Activated B cell treated with CpG ODN at 0.5 μM for 24 hours (primary cell): ENCODE results near the gene SLC8A1. TPM values are rescaled to one million over a fixed set of nuclear protein-coding genes. Genes with fewer than 3 reads are reported as not detected.

ENCODE experiments used
- ATAC-seq: fragments of 200-7000 bp; cut with Tn5 transposase; one replicate; pipeline ENCODE4 v1.10.0; 2021; ENCODE audit warnings: low read depth, mild to moderate bottlenecking, moderate library complexity
- CTCF ChIA-PET: fragments of 350-600 bp; sonication (Branson Sonifier 250); formaldehyde crosslinking; loops from one replicate; lab custom pipeline; 2021; ENCODE audit warnings: antibody characterized with exemption; lab: Charles Lee
- POLR2A ChIA-PET: fragments of 350-600 bp; sonication (Branson Sonifier 250); formaldehyde crosslinking; loops from one replicate; lab custom pipeline; 2021; ENCODE audit warnings: antibody characterized with exemption; lab: Charles Lee
- DNase-seq: peaks from one replicate; pipeline ENCODE4 v3.0.0; 2022
- H3K27ac Mint-ChIP-seq: one replicate; pipeline ENCODE4 v1.8.0; 2020; ENCODE audit warnings: mixed read lengths
- H3K27me3 Mint-ChIP-seq: one replicate; pipeline ENCODE4 v1.8.0; 2021; ENCODE audit warnings: mixed read lengths
- H3K36me3 Mint-ChIP-seq: one replicate; pipeline ENCODE4 v1.8.0; 2021; ENCODE audit warnings: low read depth, mixed read lengths
- H3K4me1 Mint-ChIP-seq: one replicate; pipeline ENCODE4 v1.8.0; 2021; ENCODE audit warnings: mixed read lengths
- H3K4me3 Mint-ChIP-seq: one replicate; pipeline ENCODE4 v1.8.0; 2020; ENCODE audit warnings: mild to moderate bottlenecking, mixed read lengths
- H3K9me3 Mint-ChIP-seq: one replicate; pipeline ENCODE4 v1.8.0; 2020; ENCODE audit warnings: mixed read lengths
- intact Hi-C: fragments of 100-400 bp; cut with micrococcal nuclease; formaldehyde crosslinking; loops from one replicate; pipeline ENCODE4 v1.15.1; 2024
- total RNA-seq: library from RNA; stranded (reverse); gene quantifications from 2 replicates; pipeline ENCODE4 v1.2.3, GENCODE V29; 2022
- TF ChIP-seq, protein P1 (sequence below): fragments of 200-600 bp; IDR thresholded peaks from one replicate; pipeline ENCODE4 v1.8.0; 2022; ENCODE audit warnings: antibody characterized with exemption, mild to moderate bottlenecking

The SLC8A1 gene
- total RNA-seq, 1 donor from 2014 or later = 0.04 TPM

DNA sequence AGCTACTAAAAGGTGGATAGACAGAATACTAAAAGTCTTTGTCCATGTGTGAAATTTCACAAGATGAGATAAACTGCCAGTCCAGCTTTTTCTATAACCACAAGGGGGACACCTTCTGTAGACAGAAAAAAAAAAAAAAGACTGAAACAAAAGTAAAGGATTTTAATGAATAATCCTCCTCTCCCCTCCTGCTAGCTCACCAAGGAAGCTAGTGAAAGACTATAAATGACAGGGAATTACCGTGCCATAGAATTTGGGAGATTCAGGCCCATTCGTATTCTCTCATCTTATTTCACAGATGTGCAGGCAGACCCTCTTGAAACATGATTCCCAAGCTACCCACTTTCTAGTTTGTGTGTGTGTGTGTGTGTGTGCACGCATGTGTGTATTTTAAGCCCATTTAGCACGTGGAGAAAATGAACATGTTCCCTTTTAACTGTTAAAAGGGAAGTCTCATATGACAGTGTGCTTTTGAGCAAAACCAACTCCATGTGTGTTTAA lies 36.3 kb upstream of the SLC8A1 start:
- intact Hi-C loops = no loop called here
- CTCF ChIA-PET = no interaction called here
- H3K4me1 Mint-ChIP-seq = peaks cover 7% of the 10 kb centered on the region
- no peak overlapping the region for H3K27ac Mint-ChIP-seq
- H3K4me3 Mint-ChIP-seq = no peak overlapping the region
- no peak for DNase-seq
- POLR2A ChIA-PET = no interaction called here
- H3K9me3 Mint-ChIP-seq = no peaks in the 10 kb centered on the region
- H3K27me3 Mint-ChIP-seq = no peaks in the 10 kb centered on the region
- H3K36me3 Mint-ChIP-seq = no peaks in the 10 kb centered on the region
- ATAC-seq = no peak
- TF ChIP-seq, protein P1, sequence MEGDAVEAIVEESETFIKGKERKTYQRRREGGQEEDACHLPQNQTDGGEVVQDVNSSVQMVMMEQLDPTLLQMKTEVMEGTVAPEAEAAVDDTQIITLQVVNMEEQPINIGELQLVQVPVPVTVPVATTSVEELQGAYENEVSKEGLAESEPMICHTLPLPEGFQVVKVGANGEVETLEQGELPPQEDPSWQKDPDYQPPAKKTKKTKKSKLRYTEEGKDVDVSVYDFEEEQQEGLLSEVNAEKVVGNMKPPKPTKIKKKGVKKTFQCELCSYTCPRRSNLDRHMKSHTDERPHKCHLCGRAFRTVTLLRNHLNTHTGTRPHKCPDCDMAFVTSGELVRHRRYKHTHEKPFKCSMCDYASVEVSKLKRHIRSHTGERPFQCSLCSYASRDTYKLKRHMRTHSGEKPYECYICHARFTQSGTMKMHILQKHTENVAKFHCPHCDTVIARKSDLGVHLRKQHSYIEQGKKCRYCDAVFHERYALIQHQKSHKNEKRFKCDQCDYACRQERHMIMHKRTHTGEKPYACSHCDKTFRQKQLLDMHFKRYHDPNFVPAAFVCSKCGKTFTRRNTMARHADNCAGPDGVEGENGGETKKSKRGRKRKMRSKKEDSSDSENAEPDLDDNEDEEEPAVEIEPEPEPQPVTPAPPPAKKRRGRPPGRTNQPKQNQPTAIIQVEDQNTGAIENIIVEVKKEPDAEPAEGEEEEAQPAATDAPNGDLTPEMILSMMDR = no peak

DNA sequence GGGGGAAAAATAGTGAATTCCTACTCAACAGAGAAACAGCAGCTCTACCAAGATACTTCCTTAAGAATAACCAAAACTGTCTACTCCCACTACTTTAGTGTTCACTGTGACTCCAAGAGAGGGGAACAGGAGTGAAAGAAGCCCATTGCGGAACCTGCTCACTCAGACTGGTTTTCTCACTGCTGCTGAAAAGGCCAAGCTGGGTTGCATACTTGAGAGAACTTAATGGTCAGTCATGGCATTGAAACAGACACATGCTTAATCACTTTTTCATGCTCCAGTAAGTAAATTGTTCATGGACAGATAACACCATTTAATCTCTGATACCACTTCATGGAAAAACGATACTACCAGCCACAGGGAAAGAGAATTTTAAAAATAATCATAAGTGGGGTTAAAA lies 35.7 kb upstream of the SLC8A1 start:
- Mint-ChIP-seq H3K27me3 (no peaks in the 10 kb centered on the region), H3K9me3 (no peaks in the 10 kb centered on the region), H3K4me3 (no peak overlapping the region), H3K4me1 (peaks cover 7% of the 10 kb centered on the region), H3K27ac (no peak overlapping the region), H3K36me3 (no peaks in the 10 kb centered on the region)
- DNase-seq (no peak), ATAC-seq (no peak)
- CTCF ChIA-PET = no interaction called here
- POLR2A ChIA-PET = no interaction called here
- intact Hi-C loops = no loop called here
- TF ChIP-seq, protein P1 = no peak

DNA sequence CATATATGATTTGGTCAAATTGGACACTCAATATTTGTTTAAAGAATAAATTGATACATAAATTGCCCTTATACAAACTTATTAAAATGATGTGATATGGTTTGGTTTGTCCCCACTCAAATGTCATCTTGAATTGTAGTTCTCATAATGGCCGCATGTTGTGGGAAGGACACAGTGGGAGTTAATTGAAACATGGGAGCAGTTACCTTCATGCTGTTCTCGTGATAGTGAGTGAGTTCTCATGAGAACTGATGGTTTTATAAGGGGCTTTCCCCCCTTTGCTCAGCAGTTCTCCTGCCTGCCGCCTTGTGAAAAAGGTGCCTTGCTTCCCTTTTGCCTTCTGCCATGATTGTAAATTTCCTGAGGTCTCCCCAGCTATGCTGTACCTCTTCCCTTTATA lies 34.0 kb upstream of the SLC8A1 start:
- Mint-ChIP-seq H3K36me3 (no peaks in the 10 kb centered on the region), H3K4me3 (no peak overlapping the region), H3K27me3 (no peaks in the 10 kb centered on the region), H3K27ac (no peak overlapping the region), H3K9me3 (no peaks in the 10 kb centered on the region), H3K4me1 (peaks cover 7% of the 10 kb centered on the region)
- TF ChIP-seq, protein P1 = no peak
- no peak for ATAC-seq
- CTCF ChIA-PET = no interaction called here
- POLR2A ChIA-PET = no interaction called here
- intact Hi-C loops = no loop called here
- DNase-seq = no peak

DNA sequence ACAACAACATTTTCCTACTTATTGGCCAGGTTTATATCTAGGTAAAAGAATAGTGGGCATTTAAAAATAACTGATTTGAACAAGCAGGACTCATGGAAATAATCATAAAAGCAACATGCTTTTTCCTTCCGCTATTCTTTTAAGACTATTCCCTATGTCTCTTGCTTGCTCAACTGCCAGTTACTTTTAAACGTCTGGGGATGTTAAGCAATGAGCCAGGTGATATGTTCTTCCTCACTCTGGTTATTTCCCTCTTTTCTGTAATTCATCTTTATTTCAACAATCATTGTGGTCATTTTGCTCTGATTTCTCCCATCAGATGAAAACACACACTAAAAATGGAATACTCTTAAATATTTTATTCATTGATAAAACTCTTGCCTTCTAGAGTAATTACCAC lies 33.4 kb upstream of the SLC8A1 start:
- H3K27ac Mint-ChIP-seq = no peak overlapping the region
- DNase-seq = no peak
- H3K9me3 Mint-ChIP-seq = no peaks in the 10 kb centered on the region
- CTCF ChIA-PET = no interaction called here
- no peak overlapping the region for H3K4me3 Mint-ChIP-seq
- peaks cover 7% of the 10 kb centered on the region for H3K4me1 Mint-ChIP-seq
- POLR2A ChIA-PET = no interaction called here
- no peak for ATAC-seq
- no peaks in the 10 kb centered on the region for H3K27me3 Mint-ChIP-seq
- H3K36me3 Mint-ChIP-seq = no peaks in the 10 kb centered on the region
- TF ChIP-seq, protein P1 = no peak
- intact Hi-C loops = no loop called here

DNA sequence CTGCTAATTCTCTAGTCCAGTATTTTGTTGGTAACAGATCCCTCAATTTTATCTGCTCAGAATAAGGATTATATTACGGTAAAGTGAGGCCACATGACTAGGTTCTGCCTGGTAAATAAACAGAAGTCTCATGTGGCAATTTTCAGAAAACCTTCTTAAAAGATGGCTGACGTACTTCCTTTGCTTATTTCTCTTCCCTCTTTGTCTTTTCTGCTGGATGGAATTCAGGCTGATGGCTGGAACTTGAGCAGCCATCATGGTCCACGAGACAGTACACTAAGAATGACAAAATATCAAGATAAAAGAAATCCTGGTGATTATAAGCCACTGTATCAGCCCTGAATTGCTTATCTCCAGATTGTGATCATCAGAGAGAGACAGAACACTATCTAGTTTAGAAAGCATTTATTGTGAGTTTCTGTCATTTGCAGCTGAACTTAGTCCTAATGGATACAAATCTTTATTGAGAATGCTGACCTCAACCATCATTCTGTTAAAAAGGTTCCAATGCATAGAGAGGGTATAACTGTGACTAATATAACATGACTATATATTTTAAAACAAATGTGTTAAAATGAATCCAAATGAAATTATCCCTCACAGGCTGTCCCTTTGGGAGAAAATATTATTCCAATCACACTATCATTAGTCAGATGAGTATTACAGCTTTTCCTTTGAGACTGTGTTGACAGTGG lies 31.8 kb upstream of the SLC8A1 start:
- no peaks in the 10 kb centered on the region for H3K9me3 Mint-ChIP-seq
- H3K4me1 Mint-ChIP-seq = no peaks in the 10 kb centered on the region
- no peaks in the 10 kb centered on the region for H3K36me3 Mint-ChIP-seq
- TF ChIP-seq, protein P1 = no peak
- CTCF ChIA-PET = no interaction called here
- intact Hi-C loops = no loop called here
- H3K4me3 Mint-ChIP-seq = no peak overlapping the region
- no peaks in the 10 kb centered on the region for H3K27me3 Mint-ChIP-seq
- no peak overlapping the region for H3K27ac Mint-ChIP-seq
- ATAC-seq (no peak), DNase-seq (no peak)
- POLR2A ChIA-PET = no interaction called here
